Transverse colon (tissue), 4 donors: ENCODE measurements around the gene RHOD. TPM values are rescaled to one million over a fixed set of nuclear protein-coding genes. Genes with fewer than 3 reads are reported as not detected.

Experiments
- DNase-seq: peaks from one replicate; pipeline ENCODE4 v3.0.0-alpha.2; 2019
- H3K27ac ChIP-seq, 4 donors: fragments of 200-600 bp; sonication (generic); 2 replicates each; pipeline ENCODE4 v1.5.1; 2016 to 2018; ENCODE audit warnings: inconsistent platforms in 4 of 4
- H3K27me3 ChIP-seq: fragments of 200-600 bp; sonication (generic); 2 replicates; pipeline ENCODE4 v1.5.1; 2017; ENCODE audit warnings: inconsistent platforms
- H3K36me3 ChIP-seq, 4 donors: fragments of 200-600 bp; sonication (generic); 2 replicates each; pipeline ENCODE4 v1.5.1; 2017 to 2019; ENCODE audit warnings: inconsistent platforms in 4 of 4
- H3K4me1 ChIP-seq, 4 donors: fragments of 200-600 bp; sonication (generic); 2 replicates each; pipeline ENCODE4 v1.5.1; 2017 to 2020; ENCODE audit warnings: inconsistent platforms in 4 of 4
- H3K4me3 ChIP-seq, 4 donors: fragments of 200-600 bp; sonication (generic); 1 replicate in 1 of 4; 2 replicates in 3 of 4; pipeline versions ENCODE4 v1.5.1 to v1.6.1; 2017 to 2019; ENCODE audit warnings: inconsistent platforms in 4 of 4
- H3K9me3 ChIP-seq, 2 donors: fragments of 200-600 bp; sonication (generic); 2 replicates each; pipeline ENCODE4 v1.5.1; 2017 to 2019; ENCODE audit warnings: inconsistent platforms in 2 of 2
- EP300 ChIP-seq: sonication (generic); formaldehyde crosslinking; IDR thresholded peaks from one replicate; pipeline ENCODE4 v1.6.1; 2017; ENCODE audit warnings: antibody characterized with exemption, low read depth
- POLR2A ChIP-seq: fragments of 450-650 bp; IDR thresholded peaks from one replicate; pipeline ENCODE4 v1.6.1; 2016; ENCODE audit warnings: antibody characterized with exemption, mild to moderate bottlenecking, moderate library complexity
- POLR2AphosphoS5 ChIP-seq, 3 donors: sonication (generic); formaldehyde crosslinking; IDR thresholded peaks; one replicate each; pipeline ENCODE4 v1.6.1; 2016; ENCODE audit warnings: antibody characterized with exemption in 3 of 3
- WGBS, 2 donors: methylation state at CpG; one replicate each; pipeline ENCODE4 v1.1.5; 2018; ENCODE audit warnings: low coverage in 1 of 2; 5-methylcytosine and 5-hydroxymethylcytosine counted together
- in situ Hi-C, 4 donors: fragments of 200-750 bp; cut with MboI; loops; one replicate each; pipeline versions ENCODE4 v1.15.0 to v1.15.1; 2017; ENCODE audit warnings: low sequenced_read_pairs in 3 of 4, low pct_ligation_motif_present in 1 of 4, low pct_unique_long_range_greater_than_20kb in 1 of 4
- intact Hi-C: fragments of 100-400 bp; cut with DNase I; formaldehyde crosslinking; loops from one replicate; pipeline ENCODE4 v1.15.1; 2023; ENCODE audit warnings: low total_unique reads
- total RNA-seq, 4 donors: library from RNA; depleted of rRNA; stranded (reverse); fragments of >200 nt; gene quantifications; one replicate each; pipeline ENCODE4 v1.1.0, GENCODE V29; 2016
- TF ChIP-seq, protein P1 (sequence below), 5 experiments: fragments of 200-600 bp in 3 of 5; fragments of 450-650 bp in 2 of 5; sonication (generic) in 3 of 5; IDR thresholded peaks; 1 replicate in 2 of 5; 2 replicates in 3 of 5; pipeline ENCODE4 v1.5.1; 2016 to 2017; ENCODE audit warnings: antibody characterized with exemption in 5 of 5, inconsistent platforms in 3 of 5, mild to moderate bottlenecking in 2 of 5, moderate library complexity in 1 of 5

Gene RHOD
- total RNA-seq, 4 donors from 2014 or later: 1.2 to 54.6 (median 5.8) TPM

GRCh38 chr11:67041602-67042001 is 15.0 kb upstream of the RHOD start:
- peaks cover 3% of the 10 kb centered on the region for H3K27me3 ChIP-seq
- no peak overlapping the region for H3K4me3 ChIP-seq
- DNase-seq: no peak
- H3K36me3 ChIP-seq: no peaks in the 10 kb centered on the region
- no peaks in the 10 kb centered on the region for H3K9me3 ChIP-seq
- WGBS, 2 donors: 68 to 80% methylated on average over 1 to 3 of the region's 3 CpGs
- in situ Hi-C loops (no loop called here), intact Hi-C loops (no loop called here)
- H3K27ac ChIP-seq: no peak overlapping the region
- TF ChIP-seq POLR2AphosphoS5 (IDR thresholded peaks at IDR 0.05) (no peak), POLR2A (no peak), EP300 (no peak)
- TF ChIP-seq, protein P1, sequence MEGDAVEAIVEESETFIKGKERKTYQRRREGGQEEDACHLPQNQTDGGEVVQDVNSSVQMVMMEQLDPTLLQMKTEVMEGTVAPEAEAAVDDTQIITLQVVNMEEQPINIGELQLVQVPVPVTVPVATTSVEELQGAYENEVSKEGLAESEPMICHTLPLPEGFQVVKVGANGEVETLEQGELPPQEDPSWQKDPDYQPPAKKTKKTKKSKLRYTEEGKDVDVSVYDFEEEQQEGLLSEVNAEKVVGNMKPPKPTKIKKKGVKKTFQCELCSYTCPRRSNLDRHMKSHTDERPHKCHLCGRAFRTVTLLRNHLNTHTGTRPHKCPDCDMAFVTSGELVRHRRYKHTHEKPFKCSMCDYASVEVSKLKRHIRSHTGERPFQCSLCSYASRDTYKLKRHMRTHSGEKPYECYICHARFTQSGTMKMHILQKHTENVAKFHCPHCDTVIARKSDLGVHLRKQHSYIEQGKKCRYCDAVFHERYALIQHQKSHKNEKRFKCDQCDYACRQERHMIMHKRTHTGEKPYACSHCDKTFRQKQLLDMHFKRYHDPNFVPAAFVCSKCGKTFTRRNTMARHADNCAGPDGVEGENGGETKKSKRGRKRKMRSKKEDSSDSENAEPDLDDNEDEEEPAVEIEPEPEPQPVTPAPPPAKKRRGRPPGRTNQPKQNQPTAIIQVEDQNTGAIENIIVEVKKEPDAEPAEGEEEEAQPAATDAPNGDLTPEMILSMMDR (IDR thresholded peaks at IDR 0.05): no peak
- no peaks in the 10 kb centered on the region for H3K4me1 ChIP-seq

- Histone ChIP-seq H3K27me3 (peaks cover 3% of the 10 kb centered on the region), H3K36me3 (no peaks in the 10 kb centered on the region), H3K27ac (no peak overlapping the region), H3K4me3 (no peak overlapping the region), H3K4me1 (no peaks in the 10 kb centered on the region), H3K9me3 (no peaks in the 10 kb centered on the region)
- intact Hi-C loops (no loop called here), in situ Hi-C loops (no loop called here)
- DNase-seq: no peak
- 78 to 95% methylated on average over 3 to 18 of the region's 18 CpGs for whole genome bisulfite sequencing, 2 donors
- no peak for TF ChIP-seq EP300
- TF ChIP-seq, protein P1 (IDR thresholded peaks at IDR 0.05): no peak
- no peak for TF ChIP-seq POLR2A
- no peak for TF ChIP-seq POLR2AphosphoS5 (IDR thresholded peaks at IDR 0.05)
Observed at GRCh38 chr11:67043572-67044349, 12.9 kb upstream of the RHOD start.

DNA sequence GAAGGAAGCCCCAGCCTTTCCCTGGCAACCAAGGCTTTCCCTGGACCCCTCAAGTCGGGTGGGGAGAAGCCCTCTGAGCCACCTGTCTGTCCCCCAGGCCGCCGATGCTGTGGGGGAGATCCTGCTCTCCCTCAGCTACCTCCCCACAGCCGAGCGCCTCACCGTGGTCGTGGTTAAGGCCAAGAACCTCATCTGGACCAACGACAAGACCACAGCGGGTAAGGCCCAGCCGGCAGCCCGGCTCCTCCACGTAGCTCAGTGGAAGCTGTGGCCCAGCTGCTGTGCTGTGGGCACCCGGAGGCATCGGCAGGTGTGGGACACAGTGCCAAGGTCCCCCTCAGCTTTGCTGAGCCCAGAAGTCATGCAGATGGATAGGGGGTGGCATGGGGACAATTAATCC is 12.2 kb upstream of the RHOD start:
- no peaks in the 10 kb centered on the region for H3K36me3 ChIP-seq

GRCh38 chr11:67045314-67045713 is 11.3 kb upstream of the RHOD start:
- TF ChIP-seq POLR2AphosphoS5 (IDR thresholded peaks at IDR 0.05) (no peak), POLR2A (no peak), EP300 (no peak)
- TF ChIP-seq, protein P1 (IDR thresholded peaks at IDR 0.05): no peak
- Histone ChIP-seq H3K4me3 (no peak overlapping the region), H3K27ac (no peak overlapping the region), H3K27me3 (no peaks in the 10 kb centered on the region), H3K36me3 (no peaks in the 10 kb centered on the region), H3K4me1 (no peaks in the 10 kb centered on the region), H3K9me3 (no peaks in the 10 kb centered on the region)
- WGBS, 2 donors: 14 to 49% methylated on average over 7 to 14 of the region's 14 CpGs
- no peak for DNase-seq
- intact Hi-C loops: no loop called here
- in situ Hi-C loops: no loop called here

More for the DNA sequence above, 12.2 kb upstream of the RHOD start:
- Histone ChIP-seq H3K4me3 (no peak overlapping the region), H3K27ac (no peak overlapping the region), H3K9me3 (no peaks in the 10 kb centered on the region), H3K27me3 (peaks cover 3% of the 10 kb centered on the region), H3K4me1 (no peaks in the 10 kb centered on the region)
- intact Hi-C loops: no loop called here
- in situ Hi-C loops: no loop called here
- TF ChIP-seq, protein P1 (IDR thresholded peaks at IDR 0.05): no peak
- TF ChIP-seq EP300 (no peak), POLR2A (no peak), POLR2AphosphoS5 (IDR thresholded peaks at IDR 0.05) (no peak)
- WGBS, 2 donors: 62% methylated on average over 14 of the region's 14 CpGs; no CpG with 5 or more reads in 1 of the 2 donors
- no peak for DNase-seq
